Keratinocyte (primary cell): ENCODE data around the gene NGFR. TPM values are rescaled to one million over a fixed set of nuclear protein-coding genes. Genes with fewer than 3 reads are reported as not detected.

Experiments
- DNase-seq: peaks from one replicate; pipeline ENCODE4 v3.0.0-alpha.2; 2011; ENCODE audit warnings: low read depth, missing footprints, low spot score
- FAIRE-seq: peaks from 2 replicates; lab custom pipeline; 2011; peaks lifted over from hg19 to GRCh38; lab: Jason Lieb, UNC
- H2AFZ ChIP-seq: 2 replicates; pipeline ENCODE4 v1.6.0; 2012; ENCODE audit warnings: low read length, control low read depth, inconsistent platforms; ENCODE audit not compliant: control insufficient read depth
- H3K27ac ChIP-seq: 2 replicates; pipeline ENCODE4 v1.5.1; 2011; ENCODE audit warnings: low read length; ENCODE audit not compliant: control insufficient read depth, insufficient read depth
- H3K27me3 ChIP-seq: 3 replicates; pipeline ENCODE4 v1.6.0; 2011; ENCODE audit warnings: low read length; ENCODE audit not compliant: control insufficient read depth, insufficient read depth; ENCODE audit errors: extremely low read depth
- H3K36me3 ChIP-seq, 2 experiments: 2 replicates in 1 of 2; 3 replicates in 1 of 2; pipeline ENCODE4 v1.5.1; 2011; ENCODE audit warnings: low read length in 2 of 2, mild to moderate bottlenecking in 1 of 2; ENCODE audit not compliant: control insufficient read depth in 2 of 2, insufficient read depth in 2 of 2; ENCODE audit errors: extremely low read depth in 1 of 2
- H3K4me1 ChIP-seq: 3 replicates; pipeline ENCODE4 v1.5.1; 2011; ENCODE audit warnings: low read length; ENCODE audit not compliant: control insufficient read depth, insufficient read depth; ENCODE audit errors: extremely low read depth
- H3K4me2 ChIP-seq: 3 replicates; pipeline ENCODE4 v1.6.0; 2011; ENCODE audit warnings: low read depth, low read length; ENCODE audit not compliant: control insufficient read depth, insufficient read depth; ENCODE audit errors: extremely low read depth
- H3K4me3 ChIP-seq, 3 experiments: fragments of 200-600 bp in 1 of 3; sonication (generic) in 1 of 3; 2 replicates in 2 of 3; 3 replicates in 1 of 3; pipeline ENCODE4 v1.5.1; 2011 to 2016; ENCODE audit warnings: low read length in 3 of 3, mild to moderate bottlenecking in 3 of 3, control low read depth in 2 of 3, inconsistent platforms in 1 of 3, low read depth in 1 of 3, mixed read lengths in 1 of 3, mixed run types in 1 of 3, moderate library complexity in 1 of 3; ENCODE audit not compliant: control insufficient read depth in 2 of 3, insufficient read depth in 2 of 3; ENCODE audit errors: extremely low read depth in 1 of 3
- H3K79me2 ChIP-seq: 2 replicates; pipeline ENCODE4 v1.6.0; 2012; ENCODE audit warnings: low read length; ENCODE audit not compliant: control insufficient read depth, insufficient read depth
- H3K9ac ChIP-seq: 3 replicates; pipeline ENCODE4 v1.6.0; 2011; ENCODE audit warnings: low read length; ENCODE audit not compliant: control insufficient read depth, insufficient read depth; ENCODE audit errors: extremely low read depth
- H3K9me1 ChIP-seq: 3 replicates; pipeline ENCODE4 v1.6.0; 2011; ENCODE audit warnings: low read length; ENCODE audit not compliant: control insufficient read depth, insufficient read depth; ENCODE audit errors: extremely low read depth
- H3K9me3 ChIP-seq: 2 replicates; pipeline ENCODE4 v1.5.1; 2012; ENCODE audit warnings: low read depth, low read length; ENCODE audit not compliant: control insufficient read depth
- H4K20me1 ChIP-seq: 3 replicates; pipeline ENCODE4 v1.6.0; 2011; ENCODE audit warnings: low read length; ENCODE audit not compliant: control insufficient read depth, insufficient read depth; ENCODE audit errors: extremely low read depth
- EZH2 ChIP-seq: IDR thresholded peaks from one replicate; pipeline ENCODE4 v1.6.1; 2012; ENCODE audit warnings: inconsistent platforms, mild to moderate bottlenecking, low read length, moderate library complexity
- dilution Hi-C: fragments of 300-500 bp; cut with MboI; formaldehyde crosslinking; loops from one replicate; pipeline ENCODE4 v1.7.0; 2020; ENCODE audit warnings: low sequenced_read_pairs; ENCODE audit not compliant: extremely low pct_ligation_motif_present
- polyA plus RNA-seq, 5 experiments: library from polyadenylated mRNA; depleted of rRNA in 3 of 5; stranded (reverse) in 3 of 5; stranded (forward) in 1 of 5; unstranded in 1 of 5; fragments of >200 nt; gene quantifications; 1 replicate in 1 of 5; 2 replicates in 3 of 5; 3 replicates in 1 of 5; pipeline versions ENCODE4 v1.2.1 to v1.2.3, GENCODE V29; 2011 to 2012; ENCODE audit warnings: missing spikeins in 2 of 5, low read depth in 1 of 5, low replicate concordance in 1 of 5
- TF ChIP-seq, protein P1 (sequence below), 3 experiments: IDR thresholded peaks in 1 of 3; conservative IDR thresholded peaks in 1 of 3; optimal IDR thresholded peaks in 1 of 3; 2 replicates in 2 of 3; 3 replicates in 1 of 3; pipeline versions ENCODE3 to v1.5.1; 2011; ENCODE audit warnings: low read length in 3 of 3, mild to moderate bottlenecking in 3 of 3, moderate library complexity in 2 of 3, control low read depth in 1 of 3, inconsistent platforms in 1 of 3; ENCODE audit not compliant: insufficient read depth in 2 of 3; ENCODE audit errors: extremely low read depth in 1 of 3

The NGFR gene
- polyA plus RNA-seq, 1 donor (not counting 4 experiments of a cell fraction or from before 2014, with no cell fraction given) = 1.7 TPM

DNA sequence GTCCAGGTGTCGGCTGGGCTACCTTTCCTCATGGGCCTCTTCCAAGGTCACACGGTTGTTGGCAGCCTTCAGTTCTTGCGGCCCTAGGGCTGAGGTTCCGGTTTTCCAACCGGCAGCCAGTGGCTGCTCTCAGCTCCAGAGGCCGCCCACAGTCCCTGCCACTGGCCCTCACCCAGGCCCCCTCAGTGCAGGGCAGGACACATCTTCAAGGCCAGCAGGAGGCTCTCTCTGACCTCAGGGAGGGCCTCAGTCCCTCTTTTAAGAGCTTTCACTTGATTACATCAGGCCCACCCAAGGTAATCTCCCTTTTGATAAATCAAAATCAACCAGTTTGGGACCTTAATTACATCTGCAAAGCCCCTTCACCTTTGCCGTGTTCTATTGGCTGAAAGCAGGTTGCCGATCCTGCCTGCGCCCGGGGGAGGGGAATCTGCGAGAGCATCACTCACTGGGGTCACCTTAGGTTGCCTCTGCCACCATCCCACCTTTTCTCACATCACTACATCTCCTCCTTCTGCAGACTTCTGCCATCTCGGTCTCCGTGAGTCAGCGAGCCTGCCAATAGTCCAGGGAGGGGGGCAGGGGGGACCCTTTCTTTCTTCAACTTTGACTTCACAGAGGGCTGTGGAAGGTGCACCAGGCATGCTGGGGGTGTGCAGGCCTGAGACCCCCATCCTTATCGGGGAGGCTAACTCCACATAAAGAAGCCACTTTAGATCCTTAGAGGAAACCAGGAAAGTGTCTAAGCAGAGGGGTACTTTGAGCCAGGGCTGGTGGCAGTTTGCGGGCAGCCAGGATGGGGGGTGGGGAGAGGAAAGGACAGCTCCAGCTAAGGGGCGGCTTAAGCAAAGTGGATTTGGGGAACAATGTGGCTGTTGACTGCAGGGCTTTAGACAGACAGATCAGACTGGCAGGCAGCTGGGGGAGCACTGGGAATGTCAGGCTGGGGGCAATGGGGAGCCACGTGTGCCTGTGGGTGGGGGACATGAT is 51.7 kb downstream of the NGFR start:
- no peak overlapping the region for H3K4me2 ChIP-seq
- no peaks in the 10 kb centered on the region for H3K79me2 ChIP-seq
- TF ChIP-seq EZH2 = no peak
- TF ChIP-seq, protein P1, sequence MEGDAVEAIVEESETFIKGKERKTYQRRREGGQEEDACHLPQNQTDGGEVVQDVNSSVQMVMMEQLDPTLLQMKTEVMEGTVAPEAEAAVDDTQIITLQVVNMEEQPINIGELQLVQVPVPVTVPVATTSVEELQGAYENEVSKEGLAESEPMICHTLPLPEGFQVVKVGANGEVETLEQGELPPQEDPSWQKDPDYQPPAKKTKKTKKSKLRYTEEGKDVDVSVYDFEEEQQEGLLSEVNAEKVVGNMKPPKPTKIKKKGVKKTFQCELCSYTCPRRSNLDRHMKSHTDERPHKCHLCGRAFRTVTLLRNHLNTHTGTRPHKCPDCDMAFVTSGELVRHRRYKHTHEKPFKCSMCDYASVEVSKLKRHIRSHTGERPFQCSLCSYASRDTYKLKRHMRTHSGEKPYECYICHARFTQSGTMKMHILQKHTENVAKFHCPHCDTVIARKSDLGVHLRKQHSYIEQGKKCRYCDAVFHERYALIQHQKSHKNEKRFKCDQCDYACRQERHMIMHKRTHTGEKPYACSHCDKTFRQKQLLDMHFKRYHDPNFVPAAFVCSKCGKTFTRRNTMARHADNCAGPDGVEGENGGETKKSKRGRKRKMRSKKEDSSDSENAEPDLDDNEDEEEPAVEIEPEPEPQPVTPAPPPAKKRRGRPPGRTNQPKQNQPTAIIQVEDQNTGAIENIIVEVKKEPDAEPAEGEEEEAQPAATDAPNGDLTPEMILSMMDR (optimal IDR thresholded peaks at IDR 0.05 in 1 of 3, IDR thresholded peaks at IDR 0.05 in 1 of 3, conservative IDR thresholded peaks at IDR 0.05 in 1 of 3; ENCODE audit: extremely low read depth in 1 of 3, insufficient read depth in 2 of 3, low read length in 3 of 3) = no peak
- no peaks in the 10 kb centered on the region for H3K27me3 ChIP-seq
- H3K27ac ChIP-seq = no peak overlapping the region
- dilution Hi-C loops = no loop called here
- no peaks in the 10 kb centered on the region for H4K20me1 ChIP-seq
- FAIRE-seq (no peak), DNase-seq (no peak)
- no peaks in the 10 kb centered on the region for H3K9me1 ChIP-seq
- no peak overlapping the region for H2AFZ ChIP-seq
- H3K9ac ChIP-seq = no peak overlapping the region
- H3K4me3 ChIP-seq = no peak overlapping the region
- H3K9me3 ChIP-seq = no peaks in the 10 kb centered on the region
- no peaks in the 10 kb centered on the region for H3K36me3 ChIP-seq
- peaks cover 22% of the 10 kb centered on the region for H3K4me1 ChIP-seq

- dilution Hi-C loops = no loop called here
- H3K4me1 ChIP-seq = peaks cover 24% of the 10 kb centered on the region
- H3K79me2 ChIP-seq = no peaks in the 10 kb centered on the region
- H3K9ac ChIP-seq = no peak overlapping the region
- no peak overlapping the region for H3K4me2 ChIP-seq
- no peaks in the 10 kb centered on the region for H3K27me3 ChIP-seq
- H4K20me1 ChIP-seq = no peaks in the 10 kb centered on the region
- H3K27ac ChIP-seq = no peak overlapping the region
- no peak overlapping the region for H2AFZ ChIP-seq
- TF ChIP-seq, protein P1 (optimal IDR thresholded peaks at IDR 0.05 in 1 of 3, IDR thresholded peaks at IDR 0.05 in 1 of 3, conservative IDR thresholded peaks at IDR 0.05 in 1 of 3; ENCODE audit: extremely low read depth in 1 of 3, insufficient read depth in 2 of 3, low read length in 3 of 3) = no peak
- no peak for TF ChIP-seq EZH2
- FAIRE-seq = no peak
- H3K9me3 ChIP-seq = no peaks in the 10 kb centered on the region
- H3K36me3 ChIP-seq = no peaks in the 10 kb centered on the region
- H3K4me3 ChIP-seq = no peak overlapping the region
- no peaks in the 10 kb centered on the region for H3K9me1 ChIP-seq
- DNase-seq = no peak
Observed at GRCh38 chr17:49547566-49547965, 52.5 kb downstream of the NGFR start.
